ENCODE results near the gene NECAB2.

The NECAB2 gene

DNA sequence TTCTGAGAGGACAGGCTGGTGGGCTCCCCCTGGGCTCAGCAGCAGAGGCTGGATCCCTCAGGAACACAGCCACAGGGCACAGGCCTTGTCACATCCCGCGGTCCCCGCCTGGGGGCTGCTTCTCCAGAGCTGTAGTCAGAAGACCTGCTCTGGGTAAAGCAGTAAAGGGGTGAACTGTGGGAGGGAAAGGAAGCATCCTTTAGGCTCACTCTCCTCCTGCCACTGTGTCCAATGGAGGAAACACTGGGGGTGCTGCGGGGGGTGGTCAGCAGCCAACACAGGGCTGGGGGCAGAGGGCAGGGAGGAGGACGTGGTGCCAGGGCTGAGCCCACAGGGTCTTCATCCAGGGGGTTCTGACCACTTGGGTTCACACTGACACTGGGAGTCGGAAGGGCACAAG lies 79.6 kb downstream of the NECAB2 start:
- no peak for DNase-seq

- no peak for DNase-seq
Measured at GRCh38 chr16:84048270-84048669, 80.2 kb downstream of the NECAB2 start.

DNA sequence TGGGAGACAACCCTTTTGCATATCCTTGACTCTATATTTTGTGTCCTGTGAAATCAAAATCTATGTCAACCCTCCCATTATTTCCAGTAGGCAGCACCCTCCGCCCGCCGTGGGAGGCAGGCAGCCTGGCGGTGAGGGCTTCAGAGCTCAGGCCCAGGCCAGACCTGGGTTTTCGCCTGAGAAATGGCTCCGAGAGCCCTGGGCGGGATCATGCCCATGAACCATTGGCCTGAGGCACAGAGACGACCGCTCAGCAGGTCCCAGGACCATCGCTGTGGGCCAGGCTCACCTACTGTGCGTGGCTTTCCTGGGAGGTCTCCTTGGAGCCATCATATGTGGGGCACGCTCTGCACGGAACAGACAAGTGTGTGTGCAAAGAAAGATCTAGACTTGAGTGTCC lies 80.8 kb downstream of the NECAB2 start:
- no peak for DNase-seq

DNA sequence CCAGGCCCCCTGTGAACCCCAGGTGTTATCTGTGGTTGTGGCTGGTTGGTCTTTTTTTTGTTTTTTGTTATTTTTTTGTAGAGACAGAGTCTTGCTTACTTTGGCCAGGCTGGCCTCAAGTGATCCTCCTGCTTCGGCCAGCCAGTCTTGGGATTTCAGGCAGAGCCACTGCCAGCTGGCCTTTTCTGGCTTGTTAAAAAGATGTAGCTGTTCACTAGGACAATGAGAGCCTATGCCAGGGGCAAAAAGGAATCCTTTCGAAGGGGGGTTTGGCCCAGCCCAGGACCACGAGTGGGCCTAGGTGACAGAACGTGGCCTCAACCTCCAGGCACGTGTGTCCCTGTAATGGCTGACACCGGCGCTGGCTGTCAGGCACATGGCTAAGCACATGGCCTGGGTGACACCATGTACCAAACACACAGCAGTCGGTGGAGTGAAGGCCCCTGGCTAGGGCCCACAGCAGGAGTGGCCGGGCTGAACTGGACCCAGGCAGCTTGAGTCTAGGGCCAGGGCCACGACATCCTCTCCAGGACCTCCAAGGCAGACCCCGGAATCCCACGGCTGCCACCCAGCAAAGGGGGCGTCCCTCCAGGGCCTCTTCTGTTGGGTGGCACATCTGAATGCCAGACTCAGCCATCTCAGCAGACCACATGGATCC lies 81.5 kb downstream of the NECAB2 start:
- no peak for DNase-seq

DNA sequence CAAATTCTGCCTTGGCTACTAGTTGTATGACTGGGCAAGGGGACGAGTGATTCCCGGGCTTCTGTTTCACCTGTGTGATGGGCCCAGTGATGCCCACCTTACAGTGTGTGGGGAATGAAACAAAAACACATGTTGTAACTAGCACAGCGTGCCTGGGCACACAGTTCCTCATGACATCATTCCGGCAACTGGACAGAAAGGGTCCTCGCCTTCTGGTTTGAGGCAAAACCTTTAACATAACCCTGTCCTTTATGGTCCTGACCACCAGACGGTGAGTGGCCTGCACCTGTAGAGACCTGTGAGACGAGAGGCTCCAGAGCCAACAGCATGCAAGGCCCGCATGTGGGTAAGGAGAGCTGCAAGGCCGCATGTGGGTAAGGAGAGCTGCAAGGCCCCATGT lies 82.3 kb downstream of the NECAB2 start:
- no peak for DNase-seq

- no peak for DNase-seq
Measured at GRCh38 chr16:84052071-84052622, 84.1 kb downstream of the NECAB2 start.

Measured in activated CD4-positive, alpha-beta T cell treated with anti-CD3 and anti-CD28 coated beads for 48 hours (primary cell).